ENCODE results near the gene HMGCS2. TPM values are rescaled to one million over a fixed set of nuclear protein-coding genes. Genes with fewer than 3 reads are reported as not detected.

The HMGCS2 gene
- total RNA-seq, 1 experiment from 2014 or later: not detected

DNA sequence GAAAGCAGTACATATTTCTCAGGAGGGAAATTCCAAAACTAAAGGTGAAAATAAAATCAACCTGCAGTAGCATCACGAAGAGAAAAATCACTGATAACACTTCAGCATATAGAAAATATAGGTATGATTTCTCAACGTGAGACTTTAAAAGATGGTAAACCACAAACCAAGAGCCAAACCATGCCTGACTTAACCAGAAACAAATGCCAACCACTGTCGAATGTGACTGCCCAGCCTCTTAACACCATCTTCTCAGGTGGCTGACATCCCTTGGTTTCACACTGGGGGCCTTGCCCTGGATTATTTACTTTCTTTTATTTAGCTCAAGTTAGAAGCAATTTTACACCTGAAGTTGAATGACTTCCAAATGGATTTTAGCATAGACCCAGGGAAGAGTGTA is 10.1 kb downstream of the HMGCS2 start:
- Histone ChIP-seq H3K27ac (no peak overlapping the region), H3K4me1 (no peaks in the 10 kb centered on the region), H3K27me3 (no peaks in the 10 kb centered on the region), H3K9me3 (replicated peaks) (0 out of 2 replicates have a peak, but pooled peaks cover 4% of the 10 kb centered on the region), H3K36me3 (no peaks in the 10 kb centered on the region; the same call in 1 of the 2 replicates), H3K4me3 (no peak overlapping the region)
- no peak for DNase-seq

DNA sequence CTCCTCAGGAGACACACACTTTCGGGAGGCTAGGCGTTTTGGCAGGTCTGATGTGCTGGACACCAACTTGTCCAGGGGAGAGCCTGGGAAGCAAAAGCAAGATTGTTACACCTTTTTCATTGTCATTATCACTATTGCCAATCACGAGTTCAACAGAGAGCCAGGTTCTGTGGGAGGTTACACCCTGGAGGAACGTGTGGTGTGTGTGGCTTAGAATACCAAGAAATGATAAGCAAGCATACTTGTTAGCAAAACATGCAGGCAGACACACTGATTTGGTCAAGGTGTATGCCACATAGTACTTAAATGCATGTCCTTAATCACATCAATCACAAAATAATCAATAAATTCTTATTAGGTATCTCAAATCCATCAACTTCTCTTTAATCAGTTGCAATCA is 16.1 kb downstream of the HMGCS2 start:
- H3K27me3 ChIP-seq: no peaks in the 10 kb centered on the region
- no peaks in the 10 kb centered on the region for H3K4me1 ChIP-seq
- H3K9me3 ChIP-seq (replicated peaks): 0 out of 2 replicates have a peak, but pooled peaks cover 4% of the 10 kb centered on the region
- H3K27ac ChIP-seq: no peak overlapping the region
- no peak for DNase-seq
- H3K36me3 ChIP-seq: no peaks in the 10 kb centered on the region
- no peak overlapping the region for H3K4me3 ChIP-seq

DNA sequence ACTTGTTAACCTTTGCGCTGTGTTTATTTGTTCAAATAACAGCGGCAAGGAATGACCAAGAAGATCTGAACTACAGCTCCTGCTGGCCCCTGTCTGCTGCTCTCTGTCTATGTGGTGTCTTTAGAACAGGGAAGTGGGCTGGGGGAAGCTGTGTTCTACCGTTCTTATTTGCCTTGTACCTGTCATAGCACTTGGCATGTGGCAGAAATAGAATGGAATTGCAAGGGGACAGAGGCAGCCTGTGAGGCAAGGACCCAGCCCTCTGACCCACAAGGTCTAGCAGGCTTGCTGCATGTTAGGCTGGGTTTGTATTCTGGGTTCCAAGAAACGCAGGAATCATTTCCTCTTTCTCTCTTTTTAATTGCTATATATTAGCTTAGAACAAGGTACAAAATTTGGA is 20.7 kb downstream of the HMGCS2 start:
- Histone ChIP-seq H3K27me3 (no peaks in the 10 kb centered on the region), H3K4me1 (peaks cover 17% of the 10 kb centered on the region), H3K27ac (no peak overlapping the region), H3K9me3 (replicated peaks) (no peaks in the 10 kb centered on the region), H3K36me3 (peaks cover 4% of the 10 kb centered on the region; the same call in 1 of the 2 replicates), H3K4me3 (no peak overlapping the region)
- no peak for DNase-seq

DNA sequence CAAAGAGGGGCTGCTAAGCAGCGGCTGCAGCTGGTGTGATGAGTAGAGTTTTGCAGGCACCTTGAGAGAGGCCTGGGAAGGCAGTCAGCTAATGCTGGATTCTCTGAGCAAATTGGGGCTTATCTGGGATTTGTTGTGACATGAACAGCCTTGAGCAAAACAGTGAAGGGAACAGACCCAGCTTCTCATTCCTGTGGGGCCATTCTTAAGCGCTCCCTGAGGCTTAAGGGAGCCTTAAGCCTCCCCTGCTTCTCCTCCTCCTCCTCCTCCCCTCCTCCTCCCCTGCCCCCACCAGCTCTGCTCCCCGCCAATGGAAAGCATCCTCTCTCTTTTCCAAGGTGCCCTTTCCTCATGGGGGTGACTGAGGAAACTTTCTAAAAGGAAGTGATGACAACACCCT is 21.3 kb downstream of the HMGCS2 start:
- peaks cover 5% of the 10 kb centered on the region; the same call in 1 of the 2 replicates for H3K36me3 ChIP-seq
- no peak overlapping the region for H3K4me3 ChIP-seq
- H3K27me3 ChIP-seq: no peaks in the 10 kb centered on the region
- peak; percentile 20 to 56 for DNase-seq
- H3K4me1 ChIP-seq: peaks cover 17% of the 10 kb centered on the region
- H3K9me3 ChIP-seq (replicated peaks): no peaks in the 10 kb centered on the region
- no peak overlapping the region for H3K27ac ChIP-seq

DNA sequence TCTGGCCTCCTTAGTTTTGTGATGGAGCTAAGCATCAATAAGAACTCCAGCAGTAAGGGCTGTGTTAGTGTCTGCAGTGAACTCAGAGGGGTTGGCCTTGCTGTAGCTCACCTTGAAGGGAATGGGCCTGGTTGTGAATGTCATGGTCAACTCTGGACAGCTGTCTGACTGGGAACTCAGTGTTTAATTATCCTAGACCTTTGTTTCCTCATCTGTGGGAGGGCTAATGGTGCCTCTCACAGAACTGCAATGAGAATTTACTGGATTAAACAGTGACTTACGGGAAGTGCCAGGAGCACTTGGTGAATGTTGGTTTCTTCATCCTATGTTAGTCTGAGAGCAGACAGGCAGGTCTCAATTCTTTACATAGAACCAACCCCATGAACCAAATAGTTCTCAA is 23.7 kb downstream of the HMGCS2 start:
- no peak overlapping the region for H3K4me3 ChIP-seq
- no peak for DNase-seq
- no peaks in the 10 kb centered on the region for H3K9me3 ChIP-seq (replicated peaks)
- H3K27me3 ChIP-seq: no peaks in the 10 kb centered on the region
- H3K4me1 ChIP-seq: peaks cover 17% of the 10 kb centered on the region
- peaks cover 8% of the 10 kb centered on the region; the same call in 1 of the 2 replicates for H3K36me3 ChIP-seq
- H3K27ac ChIP-seq: no peak overlapping the region

DNA sequence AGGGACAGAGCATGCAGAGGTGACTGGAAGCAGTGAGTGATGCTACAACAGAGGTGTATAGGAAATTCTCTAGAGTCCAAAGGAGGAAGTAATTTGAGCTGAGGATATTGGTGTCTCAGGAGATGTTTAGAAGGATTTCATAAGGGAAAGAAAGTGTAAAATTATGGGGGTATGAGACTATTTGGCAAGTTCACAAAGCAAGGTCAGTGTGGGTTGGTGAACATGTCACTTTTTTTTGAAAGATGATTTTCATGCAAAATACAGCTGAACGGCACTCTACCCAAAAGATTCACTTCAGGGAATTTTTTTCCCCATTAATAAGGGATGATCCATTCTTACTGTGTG is 24.1 kb downstream of the HMGCS2 start:
- no peaks in the 10 kb centered on the region for H3K27me3 ChIP-seq
- H3K4me3 ChIP-seq: no peak overlapping the region
- H3K9me3 ChIP-seq (replicated peaks): no peaks in the 10 kb centered on the region
- DNase-seq: no peak
- H3K27ac ChIP-seq: no peak overlapping the region
- H3K4me1 ChIP-seq: peaks cover 17% of the 10 kb centered on the region
- peaks cover 10% of the 10 kb centered on the region; the same call in 1 of the 2 replicates for H3K36me3 ChIP-seq

DNA sequence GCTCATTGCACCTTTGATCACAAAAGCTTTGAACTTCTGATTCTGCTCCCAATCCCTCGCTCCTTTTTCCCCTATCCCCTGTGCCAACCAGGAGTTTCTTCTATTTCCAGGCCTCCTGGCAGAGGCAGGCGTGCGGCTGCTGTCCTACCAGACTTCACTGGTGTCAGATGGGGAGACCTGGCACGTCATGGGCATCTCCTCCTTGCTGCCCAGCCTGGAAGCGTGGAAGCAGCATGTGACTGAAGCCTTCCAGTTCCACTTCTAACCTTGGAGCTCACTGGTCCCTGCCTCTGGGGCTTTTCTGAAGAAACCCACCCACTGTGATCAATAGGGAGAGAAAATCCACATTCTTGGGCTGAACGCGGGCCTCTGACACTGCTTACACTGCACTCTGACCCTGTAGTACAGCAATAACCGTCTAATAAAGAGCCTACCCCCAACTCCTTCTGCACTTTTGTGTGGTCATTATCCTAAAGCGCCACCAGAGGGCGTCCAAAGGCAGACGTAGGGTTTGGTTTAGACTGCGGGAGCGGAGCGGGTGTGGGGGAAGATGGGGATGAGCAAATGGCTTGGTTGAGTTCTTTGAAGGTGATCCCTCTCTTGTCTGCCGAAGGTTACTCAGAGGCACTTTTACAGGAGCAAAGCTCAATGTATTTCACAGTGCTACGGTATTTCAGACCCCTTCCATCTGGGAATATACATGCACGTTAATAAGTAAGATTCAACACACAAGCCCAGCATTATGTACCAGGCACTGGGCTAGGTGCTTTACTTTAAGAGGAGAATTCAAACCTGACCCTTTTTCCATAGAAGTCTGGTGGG is 24.7 kb downstream of the HMGCS2 start:
- no peak overlapping the region for H3K4me3 ChIP-seq
- H3K4me1 ChIP-seq: peaks cover 17% of the 10 kb centered on the region
- no peaks in the 10 kb centered on the region for H3K9me3 ChIP-seq (replicated peaks)
- peaks cover 10% of the 10 kb centered on the region; the same call in 1 of the 2 replicates for H3K36me3 ChIP-seq
- DNase-seq: peak; percentile 70 to 92
- no peak overlapping the region for H3K27ac ChIP-seq
- H3K27me3 ChIP-seq: no peaks in the 10 kb centered on the region

DNA sequence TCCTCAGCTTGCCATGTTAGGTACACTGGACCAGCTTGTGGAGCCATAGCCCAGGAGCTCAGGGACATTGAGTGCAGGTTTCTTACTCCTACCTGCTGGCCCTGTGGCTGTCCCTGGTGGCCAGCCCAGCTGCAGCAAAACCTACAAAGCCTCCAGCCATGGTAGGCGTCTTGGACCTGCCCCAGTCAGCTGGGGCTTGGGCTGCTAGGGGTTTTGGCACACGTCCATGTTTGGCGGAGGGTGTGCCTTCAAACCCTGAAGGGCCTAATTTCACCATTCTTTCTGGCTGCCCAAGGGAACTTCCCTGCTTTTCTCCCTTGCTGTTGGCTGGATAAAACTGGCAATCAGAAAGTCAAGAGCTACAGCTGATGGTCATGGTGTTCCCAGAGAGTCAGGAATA is 25.4 kb downstream of the HMGCS2 start:
- no peak for DNase-seq
- Histone ChIP-seq H3K27ac (no peak overlapping the region), H3K9me3 (replicated peaks) (no peaks in the 10 kb centered on the region), H3K4me3 (no peak overlapping the region), H3K27me3 (no peaks in the 10 kb centered on the region), H3K36me3 (peaks cover 11% of the 10 kb centered on the region), H3K4me1 (peaks cover 17% of the 10 kb centered on the region)

GRCh38 chr1:119742677-119743076 is 26.0 kb downstream of the HMGCS2 start:
- Histone ChIP-seq H3K27me3 (no peaks in the 10 kb centered on the region), H3K27ac (no peak overlapping the region), H3K9me3 (replicated peaks) (no peaks in the 10 kb centered on the region), H3K4me3 (no peak overlapping the region), H3K4me1 (peaks cover 21% of the 10 kb centered on the region), H3K36me3 (peaks cover 15% of the 10 kb centered on the region)
- DNase-seq: no peak

- H3K27ac ChIP-seq: no peak overlapping the region
- H3K36me3 ChIP-seq: peaks cover 15% of the 10 kb centered on the region
- H3K4me3 ChIP-seq: no peak overlapping the region
- peaks cover 21% of the 10 kb centered on the region for H3K4me1 ChIP-seq
- H3K27me3 ChIP-seq: no peaks in the 10 kb centered on the region
- H3K9me3 ChIP-seq (replicated peaks): no peaks in the 10 kb centered on the region
- DNase-seq: no peak
Measured at GRCh38 chr1:119742202-119742601, 26.5 kb downstream of the HMGCS2 start.

- DNase-seq: no peak
- Histone ChIP-seq H3K9me3 (replicated peaks) (no peaks in the 10 kb centered on the region), H3K36me3 (peaks cover 21% of the 10 kb centered on the region), H3K4me3 (no peak overlapping the region), H3K27me3 (no peaks in the 10 kb centered on the region), H3K27ac (no peak overlapping the region), H3K4me1 (peaks cover 20% of the 10 kb centered on the region)
Measured at GRCh38 chr1:119740896-119741780, 27.6 kb downstream of the HMGCS2 start.

DNA sequence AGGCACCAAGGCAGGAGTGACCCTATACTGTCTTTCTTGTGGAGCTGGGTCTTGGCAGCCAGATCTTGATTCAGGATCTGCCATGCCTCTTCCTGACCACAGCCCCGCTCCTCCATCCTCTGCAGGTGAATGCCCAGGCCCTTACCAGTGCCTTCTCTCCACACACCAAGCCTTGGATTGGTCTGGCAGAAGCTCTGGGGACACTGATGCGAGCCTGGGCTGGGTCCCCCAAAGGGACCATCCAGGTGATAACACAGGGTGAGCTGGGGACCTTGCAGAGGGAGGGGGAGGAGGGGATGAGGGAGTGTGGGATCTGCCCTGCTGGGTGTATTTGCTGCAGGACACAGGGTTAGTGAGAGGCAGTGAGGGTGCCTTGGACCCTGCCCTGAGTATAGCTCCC is 28.4 kb downstream of the HMGCS2 start:
- H3K9me3 ChIP-seq (replicated peaks): no peaks in the 10 kb centered on the region
- H3K36me3 ChIP-seq: peaks cover 30% of the 10 kb centered on the region
- DNase-seq: no peak
- no peak overlapping the region for H3K27ac ChIP-seq
- H3K27me3 ChIP-seq: no peaks in the 10 kb centered on the region
- no peak overlapping the region for H3K4me3 ChIP-seq
- H3K4me1 ChIP-seq: peaks cover 12% of the 10 kb centered on the region

DNA sequence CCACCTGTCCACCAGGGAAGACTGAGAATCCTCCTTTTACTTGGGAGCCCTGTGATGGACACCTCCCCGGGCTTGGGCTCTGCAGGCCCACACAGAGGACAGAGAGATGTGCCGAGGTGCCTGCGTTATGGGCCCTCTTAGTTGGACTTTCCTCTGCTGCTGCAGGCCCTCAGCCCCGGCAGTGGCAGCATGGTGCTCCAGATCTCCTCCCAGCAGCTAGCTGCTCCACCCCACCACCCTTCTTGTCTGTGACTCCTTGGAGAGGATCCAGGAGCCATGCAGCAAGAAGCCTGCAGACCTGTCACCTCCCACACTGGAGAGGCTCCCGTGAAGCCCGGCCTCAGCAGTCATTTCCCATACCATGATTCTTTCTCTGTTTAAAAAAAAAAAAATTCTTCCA is 29.6 kb downstream of the HMGCS2 start:
- Histone ChIP-seq H3K27ac (no peak overlapping the region), H3K4me1 (peaks cover 12% of the 10 kb centered on the region), H3K4me3 (no peak overlapping the region), H3K36me3 (peaks cover 41% of the 10 kb centered on the region), H3K9me3 (replicated peaks) (no peaks in the 10 kb centered on the region), H3K27me3 (no peaks in the 10 kb centered on the region)
- DNase-seq: no peak

- H3K4me1 ChIP-seq: peaks cover 12% of the 10 kb centered on the region
- H3K27ac ChIP-seq: peak overlapping the region; percentile 56
- peaks cover 38% of the 10 kb centered on the region for H3K36me3 ChIP-seq
- H3K27me3 ChIP-seq: no peaks in the 10 kb centered on the region
- no peak overlapping the region for H3K4me3 ChIP-seq
- no peak for DNase-seq
- H3K9me3 ChIP-seq (replicated peaks): no peaks in the 10 kb centered on the region
Measured at GRCh38 chr1:119738100-119738720, 30.5 kb downstream of the HMGCS2 start.
